ENCODE data around the gene RNF145.

GRCh38 chr5:159135896-159136531 lies 73.3 kb downstream of the RNF145 start:
- no peak for TF ChIP-seq POLR2A (IDR thresholded peaks at IDR 0.05)
- TF ChIP-seq CTCF (IDR thresholded peaks at IDR 0.05), result no peak
- TF ChIP-seq POLR2AphosphoS5 (IDR thresholded peaks at IDR 0.05), result no peak

Measured in prostate gland (tissue), 2 donors.